A549 (cell line): ENCODE measurements around the gene STK11IP.

Source experiments
- CTCF ChIP-seq: fragments of >200 bp; sonication (Bioruptor Twin); formaldehyde crosslinking; IDR thresholded peaks from 3 replicates; pipeline ENCODE4 v1.5.1; 2016
- MAX ChIP-seq: IDR thresholded peaks from 2 replicates; pipeline ENCODE4 v1.6.1; 2012
- POLR2A ChIP-seq: IDR thresholded peaks from 2 replicates; pipeline ENCODE4 v1.6.1; 2012; ENCODE audit warnings: mild to moderate bottlenecking, low read length
- POLR2AphosphoS2 ChIP-seq: conservative IDR thresholded peaks from 2 replicates; pipeline ENCODE4 v1.6.1; 2012; ENCODE audit warnings: low read length, improper control_type of control experiment, inconsistent platforms

- TF ChIP-seq CTCF (no peak), POLR2AphosphoS2 (no peak), POLR2A (no peak), MAX (no peak)
Measured at GRCh38 chr2:219626540-219626939, 28.9 kb downstream of the STK11IP start.
